Neural cell (in vitro differentiated cells): ENCODE data around the gene DHRS12.

Experiments used
- CTCF ChIP-seq: fragments of 450-650 bp; IDR thresholded peaks from 2 replicates; pipeline ENCODE4 v1.5.1; 2014; ENCODE audit warnings: antibody characterized with exemption, mild to moderate bottlenecking, moderate library complexity; ENCODE audit not compliant: poor library complexity, severe bottlenecking
- EP300 ChIP-seq: fragments of 450-650 bp; conservative IDR thresholded peaks from 2 replicates; pipeline ENCODE4 v1.6.1; 2014; ENCODE audit warnings: antibody characterized with exemption, mild to moderate bottlenecking, moderate library complexity; ENCODE audit not compliant: poor library complexity, severe bottlenecking
- POLR2AphosphoS5 ChIP-seq: IDR thresholded peaks from 2 replicates; pipeline ENCODE4 v1.6.1; 2012
- RAD21 ChIP-seq: fragments of 450-650 bp; conservative IDR thresholded peaks from 2 replicates; pipeline ENCODE4 v1.6.1; 2014; ENCODE audit warnings: antibody characterized with exemption, mild to moderate bottlenecking, moderate library complexity
- TAF1 ChIP-seq: IDR thresholded peaks from 2 replicates; pipeline ENCODE4 v1.6.1; 2012; ENCODE audit warnings: low read depth
- TF ChIP-seq, protein P1 (sequence below): IDR thresholded peaks from 2 replicates; pipeline ENCODE4 v1.6.1; 2012; ENCODE audit warnings: borderline replicate concordance

DNA sequence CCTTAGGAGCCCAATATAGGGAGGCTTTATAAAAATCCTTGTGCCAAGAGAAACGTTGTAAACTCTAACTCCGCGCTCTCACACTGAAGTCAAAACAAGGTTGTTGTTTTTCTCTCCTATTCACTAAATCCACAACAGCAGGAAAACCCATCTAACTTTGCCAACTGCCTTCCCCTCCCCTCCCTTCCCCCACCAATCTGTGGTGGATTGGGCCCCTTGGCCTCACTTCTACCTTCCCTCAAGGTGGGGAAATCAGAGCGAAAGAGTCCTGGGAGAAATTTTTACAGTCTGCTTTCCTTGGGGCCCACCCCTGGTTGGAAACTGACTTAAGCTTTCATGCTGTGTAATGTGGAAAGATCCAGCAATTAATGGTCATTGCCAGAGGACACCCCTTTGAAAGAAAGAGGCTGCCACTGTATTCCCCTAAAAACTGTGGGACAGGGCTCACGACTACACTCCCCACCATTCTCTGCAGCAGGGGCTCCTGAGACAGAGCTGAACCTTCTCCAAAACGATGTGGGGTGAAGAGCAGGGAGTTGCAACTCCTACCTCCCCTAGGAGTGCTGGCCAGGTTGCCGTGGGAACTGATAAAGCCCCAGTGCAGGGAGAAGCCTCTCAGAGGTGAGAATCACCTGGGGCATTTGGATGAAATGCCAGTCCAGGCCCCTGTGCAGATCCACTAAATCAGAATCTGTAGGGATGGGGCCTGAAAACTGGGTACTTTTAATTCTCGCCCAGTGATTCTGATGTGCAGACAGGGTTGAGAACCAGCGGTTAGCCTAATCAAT lies 1.1 kb downstream of the DHRS12 start:
- TF ChIP-seq CTCF = no peak
- TF ChIP-seq RAD21 = no peak
- TF ChIP-seq EP300 = no peak
- TF ChIP-seq, protein P1, sequence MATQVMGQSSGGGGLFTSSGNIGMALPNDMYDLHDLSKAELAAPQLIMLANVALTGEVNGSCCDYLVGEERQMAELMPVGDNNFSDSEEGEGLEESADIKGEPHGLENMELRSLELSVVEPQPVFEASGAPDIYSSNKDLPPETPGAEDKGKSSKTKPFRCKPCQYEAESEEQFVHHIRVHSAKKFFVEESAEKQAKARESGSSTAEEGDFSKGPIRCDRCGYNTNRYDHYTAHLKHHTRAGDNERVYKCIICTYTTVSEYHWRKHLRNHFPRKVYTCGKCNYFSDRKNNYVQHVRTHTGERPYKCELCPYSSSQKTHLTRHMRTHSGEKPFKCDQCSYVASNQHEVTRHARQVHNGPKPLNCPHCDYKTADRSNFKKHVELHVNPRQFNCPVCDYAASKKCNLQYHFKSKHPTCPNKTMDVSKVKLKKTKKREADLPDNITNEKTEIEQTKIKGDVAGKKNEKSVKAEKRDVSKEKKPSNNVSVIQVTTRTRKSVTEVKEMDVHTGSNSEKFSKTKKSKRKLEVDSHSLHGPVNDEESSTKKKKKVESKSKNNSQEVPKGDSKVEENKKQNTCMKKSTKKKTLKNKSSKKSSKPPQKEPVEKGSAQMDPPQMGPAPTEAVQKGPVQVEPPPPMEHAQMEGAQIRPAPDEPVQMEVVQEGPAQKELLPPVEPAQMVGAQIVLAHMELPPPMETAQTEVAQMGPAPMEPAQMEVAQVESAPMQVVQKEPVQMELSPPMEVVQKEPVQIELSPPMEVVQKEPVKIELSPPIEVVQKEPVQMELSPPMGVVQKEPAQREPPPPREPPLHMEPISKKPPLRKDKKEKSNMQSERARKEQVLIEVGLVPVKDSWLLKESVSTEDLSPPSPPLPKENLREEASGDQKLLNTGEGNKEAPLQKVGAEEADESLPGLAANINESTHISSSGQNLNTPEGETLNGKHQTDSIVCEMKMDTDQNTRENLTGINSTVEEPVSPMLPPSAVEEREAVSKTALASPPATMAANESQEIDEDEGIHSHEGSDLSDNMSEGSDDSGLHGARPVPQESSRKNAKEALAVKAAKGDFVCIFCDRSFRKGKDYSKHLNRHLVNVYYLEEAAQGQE = no peak
- TF ChIP-seq POLR2AphosphoS5 = no peak
- TF ChIP-seq TAF1 = no peak
